Kidney epithelial cell (primary cell): Measurements from ENCODE around the gene FBXL13. TPM values are rescaled to one million over a fixed set of nuclear protein-coding genes. Genes with fewer than 3 reads are reported as not detected.
"Not testable (repeated sequence)": the region's sequence is repeated elsewhere in the genome, so short reads cannot be mapped to it uniquely, and the experiment has no call there.

Source experiments
- DNase-seq: peaks from one replicate; pipeline ENCODE4 v3.0.0-alpha.2; 2010; ENCODE audit warnings: low read depth
- H3K27me3 ChIP-seq: 2 replicates; pipeline ENCODE4 v1.6.0; 2011; ENCODE audit warnings: low read length; ENCODE audit not compliant: control insufficient read depth, insufficient read depth
- H3K36me3 ChIP-seq: 2 replicates; pipeline ENCODE4 v1.5.1; 2011; ENCODE audit warnings: low read length; ENCODE audit not compliant: control insufficient read depth, insufficient read depth
- H3K4me3 ChIP-seq: 2 replicates; pipeline ENCODE4 v1.5.1; 2011; ENCODE audit warnings: low read depth, mild to moderate bottlenecking, control low read depth, low read length
- total RNA-seq: library from RNA; depleted of rRNA; stranded (reverse); fragments of >200 nt; gene quantifications from 2 replicates; pipeline ENCODE4 v1.2.3, GENCODE V29; 2015
- TF ChIP-seq, protein P1 (sequence below): IDR thresholded peaks from 2 replicates; pipeline ENCODE4 v1.5.1; 2011; ENCODE audit warnings: mild to moderate bottlenecking, moderate library complexity, low read length, control low read depth, inconsistent platforms; ENCODE audit not compliant: insufficient read depth, poor library complexity, severe bottlenecking

The FBXL13 gene
- total RNA-seq, 1 donor from 2014 or later, result 3.1 TPM

DNA sequence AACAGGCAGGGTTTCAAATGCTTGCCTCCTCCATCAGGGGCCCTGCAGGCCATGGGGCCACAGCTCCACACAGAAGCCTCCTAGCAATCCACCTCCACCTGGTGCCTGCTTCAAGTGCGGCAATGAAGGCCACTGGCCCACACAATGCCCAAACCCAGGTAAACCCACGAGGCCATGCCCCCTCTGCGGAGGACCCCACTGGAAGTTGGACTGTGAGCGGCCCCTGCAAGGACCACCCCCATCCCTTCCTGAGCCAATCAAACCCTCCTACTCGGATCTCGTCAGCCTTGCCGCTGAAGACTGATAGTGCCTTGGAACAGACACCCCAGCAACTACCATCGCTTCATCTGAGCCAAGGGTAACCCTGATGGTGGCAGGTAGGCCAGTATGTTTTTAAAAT lies 98.7 kb downstream of the FBXL13 start:
- Histone ChIP-seq H3K27me3 (no peaks in the 10 kb centered on the region), H3K36me3 (no peaks in the 10 kb centered on the region), H3K4me3 (no peak overlapping the region)
- no peak for DNase-seq
- TF ChIP-seq, protein P1, sequence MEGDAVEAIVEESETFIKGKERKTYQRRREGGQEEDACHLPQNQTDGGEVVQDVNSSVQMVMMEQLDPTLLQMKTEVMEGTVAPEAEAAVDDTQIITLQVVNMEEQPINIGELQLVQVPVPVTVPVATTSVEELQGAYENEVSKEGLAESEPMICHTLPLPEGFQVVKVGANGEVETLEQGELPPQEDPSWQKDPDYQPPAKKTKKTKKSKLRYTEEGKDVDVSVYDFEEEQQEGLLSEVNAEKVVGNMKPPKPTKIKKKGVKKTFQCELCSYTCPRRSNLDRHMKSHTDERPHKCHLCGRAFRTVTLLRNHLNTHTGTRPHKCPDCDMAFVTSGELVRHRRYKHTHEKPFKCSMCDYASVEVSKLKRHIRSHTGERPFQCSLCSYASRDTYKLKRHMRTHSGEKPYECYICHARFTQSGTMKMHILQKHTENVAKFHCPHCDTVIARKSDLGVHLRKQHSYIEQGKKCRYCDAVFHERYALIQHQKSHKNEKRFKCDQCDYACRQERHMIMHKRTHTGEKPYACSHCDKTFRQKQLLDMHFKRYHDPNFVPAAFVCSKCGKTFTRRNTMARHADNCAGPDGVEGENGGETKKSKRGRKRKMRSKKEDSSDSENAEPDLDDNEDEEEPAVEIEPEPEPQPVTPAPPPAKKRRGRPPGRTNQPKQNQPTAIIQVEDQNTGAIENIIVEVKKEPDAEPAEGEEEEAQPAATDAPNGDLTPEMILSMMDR, result no peak

- H3K27me3 ChIP-seq, result no peaks in the 10 kb centered on the region
- no peak overlapping the region for H3K4me3 ChIP-seq
- no peaks in the 10 kb centered on the region for H3K36me3 ChIP-seq
- TF ChIP-seq, protein P1, result no peak
- no peak for DNase-seq
These were observed 100.0 kb downstream of the FBXL13 start for GRCh38 chr7:102974366-102975236.

- H3K27me3 ChIP-seq, result no peaks in the 10 kb centered on the region
- no peaks in the 10 kb centered on the region for H3K36me3 ChIP-seq
- TF ChIP-seq, protein P1, result no peak
- DNase-seq, result no peak
- H3K4me3 ChIP-seq, result no peak overlapping the region
These were observed 101.3 kb downstream of the FBXL13 start for GRCh38 chr7:102973096-102973802.

- Histone ChIP-seq H3K4me3 (no peak overlapping the region), H3K27me3 (no peaks in the 10 kb centered on the region), H3K36me3 (no peaks in the 10 kb centered on the region)
- TF ChIP-seq, protein P1, result no peak
- DNase-seq, result no peak
These were observed 106.8 kb downstream of the FBXL13 start for GRCh38 chr7:102967798-102968197.

DNA sequence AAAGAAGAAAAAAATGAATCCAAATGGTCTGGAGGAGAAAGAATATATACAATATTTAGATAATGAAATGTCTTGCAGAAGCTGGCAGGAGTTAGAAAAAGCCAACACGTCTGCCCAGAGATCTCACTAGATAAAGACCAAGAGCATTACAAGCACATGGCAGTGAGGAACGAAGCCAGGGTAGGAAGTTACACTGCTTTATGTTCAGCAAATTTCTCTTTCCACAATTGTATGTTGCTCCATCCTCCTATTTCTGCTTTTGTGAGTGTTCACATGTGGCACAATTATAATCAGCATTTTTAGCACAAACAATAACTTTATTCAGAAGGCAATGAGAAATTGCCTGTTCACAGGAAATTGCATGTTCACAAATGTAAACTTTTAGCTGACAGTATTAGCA lies 108.1 kb downstream of the FBXL13 start:
- TF ChIP-seq, protein P1, result no peak
- Histone ChIP-seq H3K27me3 (no peaks in the 10 kb centered on the region), H3K4me3 (no peak overlapping the region), H3K36me3 (no peaks in the 10 kb centered on the region)
- no peak for DNase-seq

DNA sequence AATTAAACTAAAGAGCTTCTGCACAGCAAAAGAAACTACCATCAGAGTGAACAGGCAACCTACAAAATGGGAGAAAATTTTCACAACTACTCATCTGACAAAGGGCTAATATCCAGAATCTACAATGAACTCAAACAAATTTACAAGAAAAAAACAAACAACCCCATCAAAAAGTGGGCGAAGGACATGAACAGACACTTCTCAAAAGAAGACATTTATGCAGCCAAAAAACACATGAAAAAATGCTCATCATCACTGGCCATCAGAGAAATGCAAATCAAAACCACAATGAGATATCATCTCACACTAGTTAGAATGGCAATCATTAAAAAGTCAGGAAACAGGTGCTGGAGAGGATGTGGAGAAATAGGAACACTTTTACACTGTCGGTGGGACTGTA lies 112.6 kb downstream of the FBXL13 start:
- not testable (repeated sequence) for DNase-seq, H3K4me3 ChIP-seq, H3K36me3 ChIP-seq, H3K27me3 ChIP-seq

GRCh38 chr7:102958004-102958403 lies 116.6 kb downstream of the FBXL13 start:
- H3K27me3 ChIP-seq, H3K36me3 ChIP-seq, H3K4me3 ChIP-seq, DNase-seq: not testable (repeated sequence)

GRCh38 chr7:102954359-102954758 lies 120.2 kb downstream of the FBXL13 start:
- not testable (repeated sequence) for H3K4me3 ChIP-seq, DNase-seq, H3K36me3 ChIP-seq, H3K27me3 ChIP-seq
